ENCODE data around the gene CCR5. TPM values are rescaled to one million over a fixed set of nuclear protein-coding genes. Genes with fewer than 3 reads are reported as not detected.

CCR5 gene
- total and polyA plus RNA-seq, 2 of the 8 experiments (the other 6 are each of a cell fraction or from before 2014, with no cell fraction given), result not detected

- POLR2A ChIA-PET (ENCODE audit: partially characterized antibody), result no interaction called here
- no peak for FAIRE-seq
- Histone ChIP-seq H3K79me2 (ENCODE audit: control insufficient read depth in 1 of 2, insufficient read depth in 2 of 2, low read length in 2 of 2) (no peaks in the 10 kb centered on the region), H3K27ac (ENCODE audit: low read depth, low read length) (no peak within 1 kb of the TSS), H3K23ac (ENCODE audit: insufficient read length) (no peak within 1 kb of the TSS), H2BK12ac (ENCODE audit: low read depth, low read length) (no peak within 1 kb of the TSS), H4K5ac (ENCODE audit: insufficient read length, low read depth, low read length) (no peak within 1 kb of the TSS), H3K4me2 (ENCODE audit: insufficient read depth in 1 of 2, low read depth in 2 of 2, low read length in 2 of 2) (no peak within 1 kb of the TSS), H3K9me3 (ENCODE audit: insufficient read depth in 2 of 2, low read depth in 1 of 2, low read length in 1 of 2) (no peaks in the 10 kb centered on the region), H3K4me3 (ENCODE audit: extremely low read depth in 1 of 4, insufficient read depth in 2 of 4, low read depth in 3 of 4, low read length in 4 of 4) (no peak within 1 kb of the TSS), H3K27me3 (replicated peaks in 1 of 4; ENCODE audit: control insufficient read depth in 3 of 4, extremely low read depth in 1 of 4, insufficient read depth in 3 of 4, low read length in 3 of 4) (no peaks in the 10 kb centered on the region; a peak in 1 of 7 replicates), H3K14ac (ENCODE audit: insufficient read length) (no peak within 1 kb of the TSS), H2AK5ac (ENCODE audit: low read depth, low read length) (no peak within 1 kb of the TSS), H2BK5ac (ENCODE audit: low read depth, low read length) (no peak within 1 kb of the TSS), H3K23me2 (ENCODE audit: low read depth, low read length) (no peaks in the 10 kb centered on the region), H3K18ac (ENCODE audit: extremely low read depth, low read length) (no peak within 1 kb of the TSS), H3K36me3 (ENCODE audit: control insufficient read depth in 2 of 4, insufficient read depth in 4 of 4, low read length in 3 of 4) (no peaks in the 10 kb centered on the region), H3K56ac (replicated peaks; ENCODE audit: insufficient read length, low read depth, low read length) (no peak within 1 kb of the TSS), H2BK120ac (replicated peaks; ENCODE audit: low read depth, low read length) (no peak within 1 kb of the TSS), H2BK20ac (ENCODE audit: low read length) (no peak within 1 kb of the TSS), H3K4me1 (replicated peaks in 1 of 4; ENCODE audit: control insufficient read depth in 3 of 4, insufficient read depth in 4 of 4, low read length in 3 of 4) (no peaks in the 10 kb centered on the region), H4K20me1 (replicated peaks in 1 of 2; ENCODE audit: control insufficient read depth in 1 of 2, insufficient read depth in 2 of 2, low read length in 2 of 2) (no peaks in the 10 kb centered on the region), H4K8ac (ENCODE audit: extremely low read depth, insufficient read depth, low read length) (no peak within 1 kb of the TSS; the same call in 1 of the 2 replicates), H3K4ac (replicated peaks; ENCODE audit: insufficient read length, low read depth, low read length) (no peak within 1 kb of the TSS), H2BK15ac (ENCODE audit: low read length) (no peak within 1 kb of the TSS), H2AFZ (ENCODE audit: low read length) (no peak within 1 kb of the TSS; the same call in 1 of the 2 replicates), H4K91ac (replicated peaks; ENCODE audit: insufficient read length, low read length) (no peak within 1 kb of the TSS), H3K9ac (replicated peaks in 1 of 4; ENCODE audit: extremely low read depth in 1 of 4, low read depth in 3 of 4, low read length in 3 of 4) (no peak within 1 kb of the TSS), H3K79me1 (ENCODE audit: low read depth, low read length) (no peaks in the 10 kb centered on the region)
- 89% methylated on average over 19 of the region's 20 CpGs; no CpG with 5 or more reads in 1 of the 2 experiments for WGBS, 2 experiments (ENCODE audit: extremely low coverage in 1 of 2, insufficient coverage in 1 of 2, insufficient read length in 1 of 2, insufficient replicate concordance in 2 of 2, low coverage in 1 of 2, low lambda C conversion rate in 2 of 2, missing lambda C conversion rate in 1 of 2)
- DNase-seq (ENCODE audit: low read depth in 1 of 2, low spot score in 2 of 2), result no peak
- CTCF ChIA-PET (ENCODE audit: partially characterized antibody), result interaction anchor here (0.8 to 5.3 kb wide), 10 partner anchors 9 to 329 kb away, joined by 3 to 31 read pairs (median 4); no protein-coding TSS in a partner anchor
- TF ChIP-seq TAF1 (IDR thresholded peaks at IDR 0.05; ENCODE audit: low read depth, low read length) (no peak), TEAD4 (IDR thresholded peaks at IDR 0.05; ENCODE audit: low read depth, low read length) (no peak)
These were observed 36.3 kb downstream of the CCR5 start, which contains the start of the genes CCR5AS and CCRL2 for GRCh38 chr3:46406788-46407611. CCR5AS (minus strand) TSS chr3:46407066. CCRL2 (plus strand) TSS chr3:46407259; CDS start chr3:46408080, 821 bp downstream.
